ENCODE data around the gene NUCB1. TPM values are rescaled to one million over a fixed set of nuclear protein-coding genes. Genes with fewer than 3 reads are reported as not detected.
"Not testable (repeated sequence)": the region's sequence is repeated elsewhere in the genome, so short reads cannot be mapped to it uniquely, and the experiment has no call there.

NUCB1 gene
- polyA plus RNA-seq, 2 donors = 88.2 to 116 TPM

- Histone ChIP-seq H3K4me3 (ENCODE audit: low read depth in 1 of 2, low read length in 2 of 2) (peak overlapping the region; percentile 66 to 83), H3K4me1 (ENCODE audit: control insufficient read depth in 2 of 2, insufficient read depth in 2 of 2, low read length in 1 of 2) (peaks cover 2 to 11% of the 10 kb centered on the region in 2 donors), H3K27me3 (ENCODE audit: control insufficient read depth in 1 of 2, insufficient read depth in 2 of 2, low read length in 2 of 2) (no peaks in the 10 kb centered on the region), H3K27ac (ENCODE audit: low read depth in 2 of 2, low read length in 1 of 2) (peak overlapping the region; percentile 87), H3K9me3 (ENCODE audit: control insufficient read depth in 2 of 2, insufficient read depth in 1 of 2, low read depth in 1 of 2, low read length in 1 of 2) (no peaks in the 10 kb centered on the region), H3K36me3 (ENCODE audit: control insufficient read depth in 2 of 2, insufficient read depth in 2 of 2, low read length in 1 of 2) (peaks cover 7 to 17% of the 10 kb centered on the region in 2 donors)
- WGBS, 2 donors = 10 to 11% methylated on average over 23 to 24 of the region's 24 CpGs
Observed at GRCh38 chr19:48900477-48901406, 630 bp downstream of the NUCB1 start.

- H3K27me3 ChIP-seq (ENCODE audit: control insufficient read depth in 1 of 2, insufficient read depth in 2 of 2, low read length in 2 of 2); H3K27ac ChIP-seq (ENCODE audit: low read depth in 2 of 2, low read length in 1 of 2); H3K4me3 ChIP-seq (ENCODE audit: low read depth in 1 of 2, low read length in 2 of 2); H3K9me3 ChIP-seq (ENCODE audit: control insufficient read depth in 2 of 2, insufficient read depth in 1 of 2, low read depth in 1 of 2, low read length in 1 of 2): not testable (repeated sequence)
- WGBS, 2 donors = 93 to 97% methylated on average over 7 of the region's 7 CpGs
- peaks cover 7 to 17% of the 10 kb centered on the region in 2 donors for H3K36me3 ChIP-seq (ENCODE audit: control insufficient read depth in 2 of 2, insufficient read depth in 2 of 2, low read length in 1 of 2)
- peaks cover 2 to 11% of the 10 kb centered on the region in 2 donors for H3K4me1 ChIP-seq (ENCODE audit: control insufficient read depth in 2 of 2, insufficient read depth in 2 of 2, low read length in 1 of 2)
Observed at GRCh38 chr19:48902291-48902690, 2.2 kb downstream of the NUCB1 start.

GRCh38 chr19:48903788-48904187 lies 3.7 kb downstream of the NUCB1 start:
- Histone ChIP-seq H3K36me3 (ENCODE audit: control insufficient read depth in 2 of 2, insufficient read depth in 2 of 2, low read length in 1 of 2) (peaks cover 7 to 26% of the 10 kb centered on the region in 2 donors), H3K4me1 (ENCODE audit: control insufficient read depth in 2 of 2, insufficient read depth in 2 of 2, low read length in 1 of 2) (peaks cover 2 to 11% of the 10 kb centered on the region in 2 donors)
- not testable (repeated sequence) for H3K4me3 ChIP-seq (ENCODE audit: low read depth in 1 of 2, low read length in 2 of 2); H3K27me3 ChIP-seq (ENCODE audit: control insufficient read depth in 1 of 2, insufficient read depth in 2 of 2, low read length in 2 of 2); H3K27ac ChIP-seq (ENCODE audit: low read depth in 2 of 2, low read length in 1 of 2); H3K9me3 ChIP-seq (ENCODE audit: control insufficient read depth in 2 of 2, insufficient read depth in 1 of 2, low read depth in 1 of 2, low read length in 1 of 2)

- peaks cover 8 to 27% of the 10 kb centered on the region in 2 donors for H3K36me3 ChIP-seq (ENCODE audit: control insufficient read depth in 2 of 2, insufficient read depth in 2 of 2, low read length in 1 of 2)
- WGBS, 2 donors = 92 to 95% methylated on average over 14 of the region's 14 CpGs
- H3K27me3 ChIP-seq (ENCODE audit: control insufficient read depth in 1 of 2, insufficient read depth in 2 of 2, low read length in 2 of 2) = no peaks in the 10 kb centered on the region
- H3K9me3 ChIP-seq (ENCODE audit: control insufficient read depth in 2 of 2, insufficient read depth in 1 of 2, low read depth in 1 of 2, low read length in 1 of 2) = no peaks in the 10 kb centered on the region
- H3K4me1 ChIP-seq (ENCODE audit: control insufficient read depth in 2 of 2, insufficient read depth in 2 of 2, low read length in 1 of 2) = peaks cover 2 to 11% of the 10 kb centered on the region in 2 donors
- H3K27ac ChIP-seq (ENCODE audit: low read depth in 2 of 2, low read length in 1 of 2) = no peak overlapping the region
- H3K4me3 ChIP-seq (ENCODE audit: low read depth in 1 of 2, low read length in 2 of 2) = no peak overlapping the region
Observed at GRCh38 chr19:48905664-48906063, 5.6 kb downstream of the NUCB1 start.

GRCh38 chr19:48906324-48906723 lies 6.2 kb downstream of the NUCB1 start:
- Histone ChIP-seq H3K4me1 (ENCODE audit: control insufficient read depth in 2 of 2, insufficient read depth in 2 of 2, low read length in 1 of 2) (peaks cover 2 to 6% of the 10 kb centered on the region in 2 donors), H3K4me3 (ENCODE audit: low read depth in 1 of 2, low read length in 2 of 2) (no peak overlapping the region), H3K27ac (ENCODE audit: low read depth in 2 of 2, low read length in 1 of 2) (no peak overlapping the region), H3K27me3 (ENCODE audit: control insufficient read depth in 1 of 2, insufficient read depth in 2 of 2, low read length in 2 of 2) (no peaks in the 10 kb centered on the region), H3K36me3 (ENCODE audit: control insufficient read depth in 2 of 2, insufficient read depth in 2 of 2, low read length in 1 of 2) (peaks cover 13 to 31% of the 10 kb centered on the region in 2 donors), H3K9me3 (ENCODE audit: control insufficient read depth in 2 of 2, insufficient read depth in 1 of 2, low read depth in 1 of 2, low read length in 1 of 2) (no peaks in the 10 kb centered on the region)
- WGBS, 2 donors = 98% methylated on average over 10 of the region's 10 CpGs

- 73 to 80% methylated on average over 14 of the region's 14 CpGs for WGBS, 2 donors
- H3K4me1 ChIP-seq (ENCODE audit: control insufficient read depth in 2 of 2, insufficient read depth in 2 of 2, low read length in 1 of 2) = no peaks in the 10 kb centered on the region
- peaks cover 13 to 31% of the 10 kb centered on the region in 2 donors for H3K36me3 ChIP-seq (ENCODE audit: control insufficient read depth in 2 of 2, insufficient read depth in 2 of 2, low read length in 1 of 2)
- peak overlapping the region in 1 of 2 donors; percentile 33 for H3K27ac ChIP-seq (ENCODE audit: low read depth in 2 of 2, low read length in 1 of 2)
- no peaks in the 10 kb centered on the region for H3K27me3 ChIP-seq (ENCODE audit: control insufficient read depth in 1 of 2, insufficient read depth in 2 of 2, low read length in 2 of 2)
- H3K9me3 ChIP-seq (ENCODE audit: control insufficient read depth in 2 of 2, insufficient read depth in 1 of 2, low read depth in 1 of 2, low read length in 1 of 2) = no peaks in the 10 kb centered on the region
- H3K4me3 ChIP-seq (ENCODE audit: low read depth in 1 of 2, low read length in 2 of 2) = no peak overlapping the region
Observed at GRCh38 chr19:48907671-48908070, 7.6 kb downstream of the NUCB1 start.

GRCh38 chr19:48909424-48910077 lies 9.4 kb downstream of the NUCB1 start:
- peaks cover 16 to 35% of the 10 kb centered on the region in 2 donors for H3K36me3 ChIP-seq (ENCODE audit: control insufficient read depth in 2 of 2, insufficient read depth in 2 of 2, low read length in 1 of 2)

GRCh38 chr19:48910803-48911202 lies 10.7 kb downstream of the NUCB1 start:
- Histone ChIP-seq H3K36me3 (ENCODE audit: control insufficient read depth in 2 of 2, insufficient read depth in 2 of 2, low read length in 1 of 2) (peaks cover 8 to 26% of the 10 kb centered on the region in 2 donors), H3K27ac (ENCODE audit: low read depth in 2 of 2, low read length in 1 of 2) (peak overlapping the region in 1 of 2 donors; percentile 7), H3K9me3 (ENCODE audit: control insufficient read depth in 2 of 2, insufficient read depth in 1 of 2, low read depth in 1 of 2, low read length in 1 of 2) (no peaks in the 10 kb centered on the region), H3K4me3 (ENCODE audit: low read depth in 1 of 2, low read length in 2 of 2) (no peak overlapping the region), H3K4me1 (ENCODE audit: control insufficient read depth in 2 of 2, insufficient read depth in 2 of 2, low read length in 1 of 2) (no peaks in the 10 kb centered on the region), H3K27me3 (ENCODE audit: control insufficient read depth in 1 of 2, insufficient read depth in 2 of 2, low read length in 2 of 2) (no peaks in the 10 kb centered on the region)
- WGBS, 2 donors = 87 to 91% methylated on average over 2 of the region's 2 CpGs

More at GRCh38 chr19:48909424-48910077, 9.4 kb downstream of the NUCB1 start:
- 93 to 95% methylated on average over 11 of the region's 11 CpGs for WGBS, 2 donors
- not testable (repeated sequence) for H3K9me3 ChIP-seq (ENCODE audit: control insufficient read depth in 2 of 2, insufficient read depth in 1 of 2, low read depth in 1 of 2, low read length in 1 of 2); H3K27me3 ChIP-seq (ENCODE audit: control insufficient read depth in 1 of 2, insufficient read depth in 2 of 2, low read length in 2 of 2); H3K27ac ChIP-seq (ENCODE audit: low read depth in 2 of 2, low read length in 1 of 2); H3K4me1 ChIP-seq (ENCODE audit: control insufficient read depth in 2 of 2, insufficient read depth in 2 of 2, low read length in 1 of 2); H3K4me3 ChIP-seq (ENCODE audit: low read depth in 1 of 2, low read length in 2 of 2)

GRCh38 chr19:48913114-48913889 lies 13.2 kb downstream of the NUCB1 start:
- WGBS, 2 donors = 89 to 93% methylated on average over 9 of the region's 9 CpGs
- Histone ChIP-seq H3K9me3 (ENCODE audit: control insufficient read depth in 2 of 2, insufficient read depth in 1 of 2, low read depth in 1 of 2, low read length in 1 of 2) (no peaks in the 10 kb centered on the region), H3K4me1 (ENCODE audit: control insufficient read depth in 2 of 2, insufficient read depth in 2 of 2, low read length in 1 of 2) (no peaks in the 10 kb centered on the region), H3K27ac (ENCODE audit: low read depth in 2 of 2, low read length in 1 of 2) (peak overlapping the region in 1 of 2 donors; percentile 63), H3K4me3 (ENCODE audit: low read depth in 1 of 2, low read length in 2 of 2) (no peak overlapping the region), H3K27me3 (ENCODE audit: control insufficient read depth in 1 of 2, insufficient read depth in 2 of 2, low read length in 2 of 2) (no peaks in the 10 kb centered on the region), H3K36me3 (ENCODE audit: control insufficient read depth in 2 of 2, insufficient read depth in 2 of 2, low read length in 1 of 2) (peaks cover 14 to 26% of the 10 kb centered on the region in 2 donors)

Data from esophagus (tissue), 2 donors.